ENCODE results near the gene TTLL5. TPM values are rescaled to one million over a fixed set of nuclear protein-coding genes. Genes with fewer than 3 reads are reported as not detected.
A peak's percentile ranks its signal among the peaks of the same experiment; 100 is the strongest.

TTLL5 gene
- total RNA-seq, 4 donors from 2014 or later = 32.4 to 183 (median 40.6) TPM

- no peak overlapping the region for H3K4me3 ChIP-seq
- H3K9me3 ChIP-seq = no peaks in the 10 kb centered on the region
- no peaks in the 10 kb centered on the region for H3K4me1 ChIP-seq
- no peak overlapping the region for H3K27ac ChIP-seq
- H3K36me3 ChIP-seq = no peaks in the 10 kb centered on the region
- intact Hi-C loops (cut with DNase I; ENCODE audit: low total_unique reads) = loop anchor here (10.0 kb wide), 3 partner anchors 67 to 257 kb away; no protein-coding TSS in a partner anchor
- TF ChIP-seq CTCF (IDR thresholded peaks at IDR 0.05) (no peak), POLR2A (IDR thresholded peaks at IDR 0.05) (no peak)
- no peaks in the 10 kb centered on the region for H3K27me3 ChIP-seq
- no peak for DNase-seq
Measured at GRCh38 chr14:75971509-75971908, 310.5 kb downstream of the TTLL5 start.

GRCh38 chr14:75972801-75973421 is 311.9 kb downstream of the TTLL5 start:
- Histone ChIP-seq H3K27ac (no peak overlapping the region), H3K27me3 (no peaks in the 10 kb centered on the region), H3K36me3 (no peaks in the 10 kb centered on the region), H3K4me1 (no peaks in the 10 kb centered on the region), H3K4me3 (no peak overlapping the region), H3K9me3 (no peaks in the 10 kb centered on the region)
- DNase-seq = no peak
- intact Hi-C loops (cut with DNase I; ENCODE audit: low total_unique reads) = loop anchor here (10.0 kb wide), 3 partner anchors 68 to 258 kb away; no protein-coding TSS in a partner anchor
- no peak for TF ChIP-seq CTCF (IDR thresholded peaks at IDR 0.05)
- no peak for TF ChIP-seq POLR2A (IDR thresholded peaks at IDR 0.05)

- no peak for DNase-seq
- peaks cover 0 to 9% of the 10 kb centered on the region in 2 donors for H3K4me1 ChIP-seq
- no peaks in the 10 kb centered on the region for H3K9me3 ChIP-seq
- H3K27me3 ChIP-seq = no peaks in the 10 kb centered on the region
- H3K27ac ChIP-seq = peak overlapping the region; percentile 53 to 97
- no peaks in the 10 kb centered on the region for H3K36me3 ChIP-seq
- H3K4me3 ChIP-seq = no peak overlapping the region
- intact Hi-C loops (cut with DNase I; ENCODE audit: low total_unique reads) = loop anchor here (10.0 kb wide), 3 partner anchors 72 to 262 kb away; no protein-coding TSS in a partner anchor
- TF ChIP-seq POLR2A (IDR thresholded peaks at IDR 0.05) (no peak), CTCF (IDR thresholded peaks at IDR 0.05) (no peak)
Measured at GRCh38 chr14:75976826-75977581, 316.0 kb downstream of the TTLL5 start.

- Histone ChIP-seq H3K4me3 (no peak overlapping the region), H3K9me3 (no peaks in the 10 kb centered on the region), H3K4me1 (peaks cover 0 to 9% of the 10 kb centered on the region in 2 donors), H3K27ac (peak overlapping the region; percentile 53 to 97), H3K27me3 (no peaks in the 10 kb centered on the region), H3K36me3 (no peaks in the 10 kb centered on the region)
- intact Hi-C loops (cut with DNase I; ENCODE audit: low total_unique reads) = loop anchor here (10.0 kb wide), 3 partner anchors 73 to 263 kb away; no protein-coding TSS in a partner anchor
- no peak for DNase-seq
- TF ChIP-seq CTCF (IDR thresholded peaks at IDR 0.05) (no peak), POLR2A (IDR thresholded peaks at IDR 0.05) (no peak)
Measured at GRCh38 chr14:75977582-75977943, 316.5 kb downstream of the TTLL5 start.

GRCh38 chr14:75978249-75978731 is 317.2 kb downstream of the TTLL5 start:
- DNase-seq = peak; percentile 30 to 33
- TF ChIP-seq POLR2A (IDR thresholded peaks at IDR 0.05) = no peak
- H3K27me3 ChIP-seq = no peaks in the 10 kb centered on the region
- no peak overlapping the region for H3K4me3 ChIP-seq
- H3K9me3 ChIP-seq = no peaks in the 10 kb centered on the region
- no peaks in the 10 kb centered on the region for H3K36me3 ChIP-seq
- peaks cover 0 to 9% of the 10 kb centered on the region in 2 donors for H3K4me1 ChIP-seq
- intact Hi-C loops (cut with DNase I; ENCODE audit: low total_unique reads) = loop anchor here (10.0 kb wide), 3 partner anchors 73 to 263 kb away; no protein-coding TSS in a partner anchor
- H3K27ac ChIP-seq = peak overlapping the region; percentile 97 to 99
